Glomerular visceral epithelial cell (primary cell): ENCODE data around the gene DAZL.

ENCODE experiments used
- DNase-seq: peaks from one replicate; pipeline ENCODE4 v3.0.0-alpha.2; 2016; ENCODE audit errors: extremely low spot score

DAZL gene

GRCh38 chr3:16545413-16546185, 59.6 kb downstream of the DAZL start:
- DNase-seq: no peak

GRCh38 chr3:16543242-16543864, 61.9 kb downstream of the DAZL start:
- DNase-seq: no peak

GRCh38 chr3:16538507-16538906, 66.7 kb downstream of the DAZL start:
- DNase-seq: no peak

GRCh38 chr3:16536996-16537395, 68.2 kb downstream of the DAZL start:
- no peak for DNase-seq
